AG09309 (cell line): Measurements from ENCODE around the gene CCDC12.

Experiments used
- DNase-seq: peaks from one replicate; pipeline ENCODE4 v3.0.0-alpha.2; 2010; ENCODE audit warnings: low read depth
- H3K4me3 ChIP-seq: 2 replicates; pipeline ENCODE4 v1.5.1; 2011; ENCODE audit warnings: mild to moderate bottlenecking, low read depth, low read length, moderate library complexity; ENCODE audit not compliant: control insufficient read depth
- TF ChIP-seq, protein P1 (sequence below): IDR thresholded peaks from 2 replicates; pipeline ENCODE4 v1.5.1; 2011; ENCODE audit warnings: mild to moderate bottlenecking, low read depth, low read length, inconsistent platforms; ENCODE audit not compliant: insufficient read depth, control insufficient read depth; ENCODE audit errors: missing control alignments

CCDC12 gene

DNA sequence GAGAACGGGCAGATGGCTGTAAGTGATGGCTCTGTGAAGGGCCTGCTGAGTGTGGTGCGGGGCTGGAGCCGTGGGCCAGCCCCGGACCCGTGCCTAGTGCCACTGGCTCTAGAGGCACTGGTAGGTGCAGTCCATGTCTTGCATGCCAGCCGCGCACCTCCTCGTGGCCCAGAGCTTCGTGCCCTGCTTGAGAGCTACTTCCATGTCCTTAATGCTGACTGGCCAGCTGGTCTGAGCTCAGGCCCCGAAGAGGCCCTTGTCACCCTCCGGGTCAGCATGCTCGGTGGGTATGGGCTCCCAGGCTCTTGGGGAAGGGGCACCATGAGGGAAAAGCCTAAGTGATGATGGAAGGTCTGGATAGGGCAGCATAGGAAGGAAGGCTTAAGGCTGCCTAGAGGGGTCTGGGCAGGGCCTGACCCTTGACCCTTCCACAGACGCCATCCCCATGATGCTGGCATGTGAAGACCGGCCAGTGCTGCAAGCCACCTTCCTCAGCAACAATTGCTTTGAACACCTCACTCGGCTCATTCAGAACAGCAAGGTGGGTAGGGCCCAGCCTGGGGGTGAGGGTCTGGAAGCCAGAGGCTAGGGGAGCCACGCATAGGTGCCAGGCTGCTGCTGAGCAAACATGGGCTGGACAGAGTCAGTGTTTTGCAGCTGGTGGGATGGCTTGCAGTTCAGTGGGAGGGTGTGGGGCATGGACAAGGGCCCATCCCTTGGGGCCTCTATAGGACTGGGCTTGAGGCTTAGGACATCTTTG lies 15.0 kb upstream of the CCDC12 start:
- TF ChIP-seq, protein P1, sequence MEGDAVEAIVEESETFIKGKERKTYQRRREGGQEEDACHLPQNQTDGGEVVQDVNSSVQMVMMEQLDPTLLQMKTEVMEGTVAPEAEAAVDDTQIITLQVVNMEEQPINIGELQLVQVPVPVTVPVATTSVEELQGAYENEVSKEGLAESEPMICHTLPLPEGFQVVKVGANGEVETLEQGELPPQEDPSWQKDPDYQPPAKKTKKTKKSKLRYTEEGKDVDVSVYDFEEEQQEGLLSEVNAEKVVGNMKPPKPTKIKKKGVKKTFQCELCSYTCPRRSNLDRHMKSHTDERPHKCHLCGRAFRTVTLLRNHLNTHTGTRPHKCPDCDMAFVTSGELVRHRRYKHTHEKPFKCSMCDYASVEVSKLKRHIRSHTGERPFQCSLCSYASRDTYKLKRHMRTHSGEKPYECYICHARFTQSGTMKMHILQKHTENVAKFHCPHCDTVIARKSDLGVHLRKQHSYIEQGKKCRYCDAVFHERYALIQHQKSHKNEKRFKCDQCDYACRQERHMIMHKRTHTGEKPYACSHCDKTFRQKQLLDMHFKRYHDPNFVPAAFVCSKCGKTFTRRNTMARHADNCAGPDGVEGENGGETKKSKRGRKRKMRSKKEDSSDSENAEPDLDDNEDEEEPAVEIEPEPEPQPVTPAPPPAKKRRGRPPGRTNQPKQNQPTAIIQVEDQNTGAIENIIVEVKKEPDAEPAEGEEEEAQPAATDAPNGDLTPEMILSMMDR, result no peak
- no peak overlapping the region for H3K4me3 ChIP-seq
- no peak for DNase-seq

DNA sequence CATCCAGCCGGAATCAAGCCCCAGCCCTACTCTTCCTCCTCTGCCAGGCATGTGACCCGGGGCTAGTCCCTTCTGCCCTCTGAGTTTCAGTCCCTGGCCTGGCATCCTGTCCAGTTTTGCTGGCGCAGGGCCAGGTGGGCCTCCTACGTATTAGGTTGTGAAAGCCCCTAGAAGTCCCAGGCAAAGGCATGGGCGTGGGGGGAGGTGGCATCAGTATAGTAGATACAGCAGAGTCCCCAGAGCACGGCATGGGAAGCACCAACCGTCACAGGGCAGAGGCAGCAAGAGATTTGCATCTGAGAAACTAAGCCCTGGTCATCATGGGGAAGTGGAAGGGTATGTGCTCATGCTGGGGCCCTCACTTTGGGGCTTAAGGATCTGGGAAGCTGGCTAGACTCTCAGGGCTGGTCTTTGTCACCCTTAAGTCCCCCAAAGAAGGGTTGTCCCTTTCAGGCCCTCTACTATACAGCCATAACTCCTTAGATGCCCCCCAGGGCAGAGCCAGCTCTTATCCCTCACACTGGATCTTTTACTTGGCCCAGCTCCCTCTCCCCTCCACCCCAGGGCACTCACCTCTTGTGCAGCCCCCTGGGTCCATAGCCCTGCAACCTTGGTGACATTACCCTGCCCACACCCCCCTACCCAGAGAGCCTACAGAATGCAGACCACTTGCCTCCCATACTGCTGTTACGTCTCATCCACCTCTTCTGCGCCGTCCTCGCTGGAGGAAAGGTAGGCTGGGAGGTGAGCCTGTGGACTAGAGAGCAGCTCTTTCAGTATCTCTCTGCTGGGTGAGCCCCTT lies 14.2 kb upstream of the CCDC12 start:
- TF ChIP-seq, protein P1, result no peak
- no peak overlapping the region for H3K4me3 ChIP-seq
- no peak for DNase-seq

DNA sequence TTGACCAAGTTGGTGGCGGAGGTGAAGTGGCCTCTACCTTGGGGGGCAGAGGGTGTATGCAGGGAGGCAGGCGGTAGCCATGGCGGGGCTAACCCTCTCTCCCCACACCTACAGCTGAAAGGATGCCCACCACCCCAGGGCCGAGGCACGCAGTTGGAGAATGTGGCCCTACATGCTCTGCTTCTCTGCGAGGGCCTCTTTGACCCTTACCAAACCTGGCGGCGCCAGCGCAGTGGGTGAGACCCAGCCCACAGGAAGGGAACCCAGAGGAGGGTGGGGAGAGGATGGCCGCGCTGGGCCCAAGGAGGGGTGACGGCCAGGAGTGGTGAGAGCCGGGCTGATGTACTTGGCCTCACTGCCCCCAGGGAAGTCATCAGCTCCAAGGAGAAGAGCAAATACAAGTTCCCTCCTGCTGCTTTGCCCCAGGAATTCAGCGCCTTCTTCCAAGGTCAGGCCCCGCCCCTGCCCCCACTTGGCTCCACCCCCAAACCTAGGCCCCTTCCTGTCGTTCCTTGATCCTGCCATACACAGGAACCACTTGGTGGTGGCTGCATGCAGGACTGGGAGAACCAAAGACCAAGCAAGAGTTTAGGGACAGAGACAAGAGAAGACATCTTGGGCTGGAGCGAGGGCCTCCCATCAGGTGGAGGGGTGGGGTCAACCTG lies 12.7 kb upstream of the CCDC12 start:
- no peak overlapping the region for H3K4me3 ChIP-seq
- no peak for DNase-seq
- TF ChIP-seq, protein P1, result no peak

DNA sequence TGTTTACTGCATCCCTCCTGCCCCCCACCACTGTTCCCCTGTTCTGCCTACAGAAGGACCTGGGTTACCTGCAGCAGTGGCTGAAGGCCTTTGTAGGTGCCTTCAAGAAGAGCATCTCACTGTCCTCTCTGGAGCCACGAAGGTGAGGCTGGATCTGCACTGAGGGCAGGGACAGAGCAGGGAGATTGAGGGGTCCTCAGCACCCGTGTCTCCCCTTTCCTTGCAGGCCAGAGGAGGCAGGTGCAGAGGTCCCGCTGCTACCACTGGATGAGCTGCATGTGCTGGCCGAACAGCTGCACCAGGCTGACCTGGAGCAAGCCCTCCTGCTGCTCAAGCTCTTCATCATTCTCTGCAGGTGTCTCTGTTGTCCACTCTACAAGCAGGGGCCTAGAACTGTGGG lies 12.1 kb upstream of the CCDC12 start:
- TF ChIP-seq, protein P1, result no peak
- no peak for DNase-seq
- no peak overlapping the region for H3K4me3 ChIP-seq

DNA sequence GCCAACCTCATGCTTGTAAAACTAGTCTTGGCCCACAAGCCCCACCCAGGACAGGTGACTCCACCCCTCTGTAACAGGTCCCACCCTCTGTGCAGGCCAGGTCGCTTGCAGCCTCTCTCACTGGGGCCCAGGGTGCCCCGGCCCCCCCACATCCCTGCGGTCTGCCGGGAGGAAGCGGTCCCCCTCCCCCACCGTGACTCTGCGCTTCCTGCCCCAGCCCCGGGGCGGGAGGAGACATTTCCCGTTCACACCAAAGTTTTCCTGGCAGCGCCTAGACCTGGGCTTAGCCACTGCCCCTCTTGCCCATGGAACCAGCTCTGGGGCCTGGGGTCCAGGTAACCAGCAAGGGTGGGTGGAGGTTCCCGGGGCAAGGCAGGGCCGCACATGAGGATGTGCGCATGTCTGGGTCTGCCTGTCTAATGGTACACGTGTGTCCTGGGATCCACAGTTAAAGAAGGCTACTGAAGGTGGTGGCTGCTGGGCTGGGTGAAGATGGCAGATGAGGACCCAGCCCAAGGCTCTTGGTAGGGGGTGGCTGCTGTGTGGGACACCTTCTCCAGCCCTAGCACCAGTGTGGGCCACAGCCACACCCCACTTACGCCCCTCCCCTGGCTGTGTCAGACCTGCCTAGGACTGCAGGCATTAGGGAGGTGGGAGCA lies 11.3 kb upstream of the CCDC12 start:
- no peak overlapping the region for H3K4me3 ChIP-seq
- TF ChIP-seq, protein P1, result no peak
- no peak for DNase-seq

DNA sequence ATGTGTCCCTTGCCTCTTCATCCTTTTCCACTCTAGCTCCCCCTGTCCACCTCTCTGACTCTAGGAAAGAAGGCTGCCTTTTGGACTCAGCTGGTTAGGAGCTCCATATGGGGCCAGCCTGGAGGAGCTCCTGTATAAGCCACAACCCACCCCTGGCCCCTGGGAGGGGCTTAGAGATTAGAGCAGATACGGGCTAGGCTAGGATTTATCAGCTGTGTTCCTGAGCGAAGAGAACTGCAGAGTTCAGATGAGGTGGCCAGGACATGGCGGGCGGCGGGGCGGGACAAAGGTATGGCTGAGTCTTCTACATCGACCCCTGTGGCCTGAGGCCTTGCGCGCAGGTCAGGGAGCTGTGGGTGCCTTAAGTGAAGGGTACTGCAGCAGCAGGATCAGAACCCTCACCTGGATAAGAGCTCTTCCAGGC lies 10.8 kb upstream of the CCDC12 start:
- DNase-seq, result no peak
- H3K4me3 ChIP-seq, result no peak overlapping the region
- TF ChIP-seq, protein P1, result no peak
